DLD1 (cell line): ENCODE data around the gene TBPL1.

Source experiments
- in situ Hi-C: cut with HindIII; loops from 2 replicates; pipeline ENCODE4 v1.10.0; 2017; ENCODE audit warnings: low sequenced_read_pairs

Gene TBPL1

DNA sequence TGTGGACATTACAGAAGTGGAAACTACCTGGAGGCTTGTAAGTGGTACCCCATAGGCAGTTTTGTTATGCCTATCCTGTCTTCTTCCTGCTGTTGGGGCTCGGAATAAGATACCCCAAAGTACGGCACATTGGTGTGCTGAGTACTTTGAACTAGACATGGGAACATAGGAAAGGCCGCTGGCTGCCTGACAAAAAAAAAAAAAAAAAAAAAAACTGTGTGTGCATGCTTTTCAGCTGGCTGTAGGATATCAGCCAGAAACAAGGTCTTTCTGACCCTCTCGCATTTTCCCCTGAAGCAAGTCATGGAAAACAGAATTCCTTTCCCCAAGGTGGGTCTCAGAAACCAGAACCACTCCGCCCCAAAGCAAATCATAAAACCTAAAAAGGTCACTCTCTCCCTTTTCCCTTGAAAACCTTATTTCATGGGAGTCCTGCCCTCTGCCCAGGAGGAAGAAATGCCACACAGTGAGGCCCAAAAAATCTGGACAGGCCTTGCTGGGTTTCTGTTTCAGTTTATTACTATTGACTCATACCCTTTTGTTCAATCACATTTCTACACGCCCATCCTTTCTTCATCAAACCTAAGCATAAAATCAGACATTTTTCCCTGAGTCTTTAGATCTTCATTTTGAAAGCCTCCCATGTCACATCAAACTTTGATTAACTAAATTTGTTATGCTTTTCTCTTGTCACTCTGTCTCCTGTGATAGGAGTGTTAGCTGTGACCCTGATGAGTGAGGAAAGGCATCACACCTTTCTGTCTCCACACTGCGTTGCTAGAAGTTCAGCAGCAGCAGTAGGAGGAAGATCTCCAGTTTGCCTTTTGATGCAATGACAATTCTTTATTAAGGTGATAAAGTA, 82.2 kb downstream of the TBPL1 start:
- in situ Hi-C loops: no loop called here

DNA sequence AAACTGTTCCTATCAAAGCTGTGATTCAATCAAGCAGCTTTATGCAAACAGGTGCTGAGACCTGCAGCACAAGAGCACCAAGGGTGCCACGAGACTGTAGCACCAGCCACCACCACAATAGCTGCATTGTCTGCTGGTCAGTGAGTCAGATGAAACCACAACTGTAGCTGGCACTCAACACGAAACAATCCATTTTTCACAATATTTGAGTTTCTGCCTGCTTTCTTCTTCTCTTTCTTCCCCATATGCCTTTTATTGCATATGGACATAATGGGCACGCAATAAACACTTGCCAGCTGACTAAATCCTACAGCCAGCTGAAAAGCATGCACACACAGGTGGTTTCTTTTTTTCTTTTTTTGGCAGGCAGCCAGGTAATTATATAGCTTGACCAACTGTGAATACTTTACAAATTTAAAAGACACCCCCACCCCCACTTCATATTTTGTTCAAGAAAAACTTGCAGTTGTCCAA, 82.8 kb downstream of the TBPL1 start:
- in situ Hi-C loops: no loop called here

DNA sequence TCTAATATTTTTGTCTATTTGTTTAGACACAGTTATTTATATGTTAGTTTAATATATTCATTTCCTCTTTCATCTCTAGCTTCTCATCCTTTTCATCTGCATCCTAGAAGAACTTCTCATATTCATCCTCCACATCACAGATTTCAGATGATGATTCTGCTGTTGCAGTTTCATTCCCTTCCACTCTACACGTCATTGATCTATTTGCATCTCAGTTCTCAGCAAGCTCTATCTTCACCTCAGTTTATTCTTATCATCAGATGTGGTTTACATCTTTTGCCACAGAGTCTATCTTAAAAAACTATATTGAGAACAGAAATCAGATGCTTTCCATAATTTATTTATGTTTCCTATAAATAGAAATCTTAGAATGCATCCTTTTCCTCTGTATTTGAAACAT, 86.1 kb downstream of the TBPL1 start:
- in situ Hi-C loops: no loop called here
